Mesothelial cell of epicardium (in vitro differentiated cells): ENCODE measurements around the gene RUNX1. TPM values are rescaled to one million over a fixed set of nuclear protein-coding genes. Genes with fewer than 3 reads are reported as not detected.

Experiments
- DNase-seq, 2 experiments: peaks; one replicate each; pipeline ENCODE4 v3.0.0; 2021; ENCODE audit warnings: low spot score in 2 of 2; ENCODE audit not compliant: unreplicated experiment in 2 of 2
- H3K27ac Mint-ChIP-seq: 2 replicates; pipeline ENCODE4 v1.8.0; 2021; ENCODE audit warnings: mixed read lengths
- H3K27me3 Mint-ChIP-seq: 2 replicates; pipeline ENCODE4 v1.8.0; 2021; ENCODE audit warnings: low read depth, mixed read lengths
- H3K36me3 Mint-ChIP-seq: 2 replicates; pipeline ENCODE4 v1.8.0; 2021; ENCODE audit warnings: mixed read lengths
- H3K4me1 Mint-ChIP-seq: 2 replicates; pipeline ENCODE4 v1.8.0; 2021; ENCODE audit warnings: mixed read lengths
- H3K4me3 Mint-ChIP-seq: 2 replicates; pipeline ENCODE4 v1.8.0; 2021; ENCODE audit warnings: mild to moderate bottlenecking, moderate library complexity, mixed read lengths
- H3K9me3 Mint-ChIP-seq: 2 replicates; pipeline ENCODE4 v1.8.0; 2021; ENCODE audit warnings: mixed read lengths
- total RNA-seq: library from RNA; stranded (reverse); gene quantifications from 3 replicates; pipeline ENCODE4 v1.2.1, GENCODE V29; 2021
- TF ChIP-seq, protein P1 (sequence below): fragments of 200-600 bp; sonication (generic); IDR thresholded peaks from one replicate; pipeline ENCODE4 v1.5.0; 2021; ENCODE audit warnings: antibody characterized with exemption; ENCODE audit not compliant: unreplicated experiment

The RUNX1 gene
- total RNA-seq, 1 donor from 2014 or later: 41.2 TPM

DNA sequence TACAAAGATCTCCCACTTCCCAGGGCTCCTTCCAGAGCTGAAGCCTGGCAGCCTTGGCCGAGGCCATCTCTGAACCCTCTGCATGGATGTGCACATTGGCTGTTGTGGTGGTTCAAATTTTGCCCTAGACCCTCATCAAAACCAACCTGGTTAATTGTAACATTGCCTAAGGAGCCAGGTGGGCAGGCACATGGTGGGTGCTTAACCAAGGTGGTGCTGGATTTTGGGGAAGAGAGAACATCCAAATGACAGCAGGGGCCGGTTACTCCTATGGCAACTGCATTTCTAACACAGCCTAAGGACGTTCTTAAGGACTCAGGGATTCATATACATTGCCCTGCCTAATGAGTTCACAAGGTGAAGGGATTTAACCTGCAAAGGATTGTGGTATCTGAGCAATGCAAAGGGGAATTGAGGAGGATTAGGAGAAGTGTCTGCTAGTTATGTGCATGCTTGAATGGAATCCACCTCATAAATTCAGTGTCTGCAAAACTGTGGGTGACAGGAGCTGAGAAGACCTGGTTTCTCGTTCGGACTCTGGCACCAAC lies 10.3 kb downstream of the RUNX1 start:
- no peak for DNase-seq
- Mint-ChIP-seq H3K9me3 (no peaks in the 10 kb centered on the region), H3K4me3 (no peak overlapping the region), H3K36me3 (no peaks in the 10 kb centered on the region), H3K4me1 (peaks cover 20% of the 10 kb centered on the region), H3K27me3 (peaks cover 3% of the 10 kb centered on the region), H3K27ac (no peak overlapping the region)
- TF ChIP-seq, protein P1, sequence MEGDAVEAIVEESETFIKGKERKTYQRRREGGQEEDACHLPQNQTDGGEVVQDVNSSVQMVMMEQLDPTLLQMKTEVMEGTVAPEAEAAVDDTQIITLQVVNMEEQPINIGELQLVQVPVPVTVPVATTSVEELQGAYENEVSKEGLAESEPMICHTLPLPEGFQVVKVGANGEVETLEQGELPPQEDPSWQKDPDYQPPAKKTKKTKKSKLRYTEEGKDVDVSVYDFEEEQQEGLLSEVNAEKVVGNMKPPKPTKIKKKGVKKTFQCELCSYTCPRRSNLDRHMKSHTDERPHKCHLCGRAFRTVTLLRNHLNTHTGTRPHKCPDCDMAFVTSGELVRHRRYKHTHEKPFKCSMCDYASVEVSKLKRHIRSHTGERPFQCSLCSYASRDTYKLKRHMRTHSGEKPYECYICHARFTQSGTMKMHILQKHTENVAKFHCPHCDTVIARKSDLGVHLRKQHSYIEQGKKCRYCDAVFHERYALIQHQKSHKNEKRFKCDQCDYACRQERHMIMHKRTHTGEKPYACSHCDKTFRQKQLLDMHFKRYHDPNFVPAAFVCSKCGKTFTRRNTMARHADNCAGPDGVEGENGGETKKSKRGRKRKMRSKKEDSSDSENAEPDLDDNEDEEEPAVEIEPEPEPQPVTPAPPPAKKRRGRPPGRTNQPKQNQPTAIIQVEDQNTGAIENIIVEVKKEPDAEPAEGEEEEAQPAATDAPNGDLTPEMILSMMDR: no peak

DNA sequence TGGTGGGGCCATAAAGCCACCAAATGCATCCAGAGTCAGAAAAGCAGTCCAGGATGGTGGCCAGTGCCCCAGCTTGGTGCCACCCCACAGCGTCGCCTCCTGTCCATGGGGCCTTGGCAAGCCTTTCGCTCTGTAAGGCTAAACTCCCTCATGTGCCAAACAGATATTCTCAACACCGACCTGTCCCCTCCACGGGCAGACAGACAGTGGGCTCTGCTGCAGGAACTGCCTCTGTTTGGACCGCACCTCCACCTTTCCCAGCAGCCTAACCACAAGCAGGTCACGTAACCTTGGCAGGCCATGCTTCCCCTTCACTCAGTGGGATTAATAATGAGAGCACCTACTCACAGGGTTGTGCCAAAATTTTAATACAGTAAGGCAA lies 11.7 kb downstream of the RUNX1 start:
- TF ChIP-seq, protein P1: no peak
- Mint-ChIP-seq H3K27me3 (peaks cover 7% of the 10 kb centered on the region), H3K4me3 (no peak overlapping the region), H3K9me3 (no peaks in the 10 kb centered on the region), H3K4me1 (peaks cover 13% of the 10 kb centered on the region), H3K36me3 (no peaks in the 10 kb centered on the region), H3K27ac (no peak overlapping the region)
- DNase-seq: no peak

DNA sequence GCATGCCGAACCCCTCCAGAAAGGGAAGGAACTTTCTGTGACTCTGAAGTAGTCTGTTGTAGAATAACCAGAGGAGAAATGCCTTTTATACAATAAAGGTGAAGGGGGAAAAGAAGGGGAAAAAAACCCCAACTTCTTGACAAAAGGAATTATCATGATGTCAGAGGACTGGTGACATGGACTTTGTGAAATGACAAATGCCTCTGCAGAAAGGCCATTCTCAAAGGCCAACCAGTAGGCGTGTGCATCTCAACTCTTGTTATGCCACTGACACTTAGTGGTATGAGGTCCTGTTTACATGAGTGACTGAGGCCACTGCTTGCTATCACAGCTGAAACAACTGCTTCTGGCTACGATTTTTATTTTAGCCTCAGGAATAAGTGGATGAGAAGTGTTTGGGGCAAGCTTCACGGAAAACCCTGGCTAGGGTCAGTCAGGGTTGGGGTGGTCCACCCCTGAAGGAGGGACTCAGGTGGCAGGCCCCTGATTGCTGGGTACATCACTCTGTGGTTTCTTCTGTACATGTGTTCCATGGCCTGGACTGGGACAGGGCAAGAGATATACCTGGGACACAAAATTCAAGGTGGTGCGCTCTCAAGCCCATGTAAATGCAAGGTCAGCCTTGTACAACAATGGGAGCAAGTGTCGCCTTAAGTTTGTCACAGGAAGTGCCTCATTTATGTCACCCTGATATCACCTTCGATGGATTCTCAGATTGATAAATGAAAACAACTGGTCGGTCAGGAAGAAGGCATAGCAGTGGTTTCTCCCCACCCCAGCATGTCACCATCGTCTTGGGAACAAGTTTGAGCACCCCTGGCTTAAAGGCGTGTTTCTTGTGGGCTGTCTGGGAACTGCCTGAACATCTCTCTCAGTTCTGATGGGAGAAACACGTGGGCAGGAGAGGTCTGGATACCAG lies 12.4 kb downstream of the RUNX1 start:
- Mint-ChIP-seq H3K4me1 (peaks cover 11% of the 10 kb centered on the region), H3K9me3 (no peaks in the 10 kb centered on the region), H3K27me3 (peaks cover 7% of the 10 kb centered on the region), H3K4me3 (no peak overlapping the region), H3K27ac (no peak overlapping the region), H3K36me3 (no peaks in the 10 kb centered on the region)
- TF ChIP-seq, protein P1: no peak
- DNase-seq: no peak

DNA sequence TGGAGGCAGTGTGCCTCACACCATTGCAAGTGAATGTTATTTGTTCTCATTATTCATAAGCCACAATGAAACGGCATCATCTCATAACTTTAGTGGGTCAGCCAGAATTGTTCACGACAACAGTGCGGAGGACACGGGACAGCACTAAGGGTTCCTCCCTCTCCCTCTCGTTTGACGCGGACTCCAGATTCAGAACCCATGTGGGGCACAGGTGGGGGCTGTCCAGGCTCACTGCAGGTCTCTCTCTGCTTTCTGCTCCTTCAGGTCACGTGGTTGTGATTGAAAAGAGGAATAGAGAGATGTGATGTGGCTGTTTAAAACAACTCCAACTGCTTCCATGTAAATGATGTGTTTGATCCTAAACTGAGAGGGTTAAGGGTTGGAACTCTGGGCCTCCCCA lies 13.5 kb downstream of the RUNX1 start:
- no peak for DNase-seq
- no peak overlapping the region for H3K27ac Mint-ChIP-seq
- TF ChIP-seq, protein P1: no peak
- H3K9me3 Mint-ChIP-seq: no peaks in the 10 kb centered on the region
- no peak overlapping the region for H3K4me3 Mint-ChIP-seq
- H3K36me3 Mint-ChIP-seq: no peaks in the 10 kb centered on the region
- H3K4me1 Mint-ChIP-seq: peaks cover 6% of the 10 kb centered on the region
- H3K27me3 Mint-ChIP-seq: peaks cover 7% of the 10 kb centered on the region

GRCh38 chr21:35035116-35035515 lies 14.0 kb downstream of the RUNX1 start:
- Mint-ChIP-seq H3K27me3 (peaks cover 7% of the 10 kb centered on the region), H3K9me3 (no peaks in the 10 kb centered on the region), H3K4me3 (no peak overlapping the region), H3K27ac (no peak overlapping the region), H3K4me1 (peaks cover 6% of the 10 kb centered on the region), H3K36me3 (no peaks in the 10 kb centered on the region)
- no peak for DNase-seq
- TF ChIP-seq, protein P1: no peak
